GM12892 (cell line): ENCODE data around the gene TXNDC12.

Experiments used
- POLR2A ChIP-seq: IDR thresholded peaks from 2 replicates; pipeline ENCODE4 v1.6.1; 2011; ENCODE audit warnings: low read depth, low read length, control low read depth
- POLR2AphosphoS5 ChIP-seq: IDR thresholded peaks from 2 replicates; pipeline ENCODE4 v1.6.1; 2011; ENCODE audit warnings: low read depth, low read length, control low read depth
- TAF1 ChIP-seq: IDR thresholded peaks from 2 replicates; pipeline ENCODE4 v1.6.1; 2011; ENCODE audit warnings: low read depth, mild to moderate bottlenecking, control low read depth, low read length, borderline replicate concordance

GRCh38 chr1:52033190-52034049 is 21.6 kb downstream of the TXNDC12 start, which contains the start of gene KTI12:
- peak; percentile 96 for TF ChIP-seq POLR2A
- peak; percentile 96 for TF ChIP-seq POLR2AphosphoS5
- TF ChIP-seq TAF1: peak; percentile 58; the same call in 1 of the 2 replicates
